ENCODE results near the gene GPR45.

DNA sequence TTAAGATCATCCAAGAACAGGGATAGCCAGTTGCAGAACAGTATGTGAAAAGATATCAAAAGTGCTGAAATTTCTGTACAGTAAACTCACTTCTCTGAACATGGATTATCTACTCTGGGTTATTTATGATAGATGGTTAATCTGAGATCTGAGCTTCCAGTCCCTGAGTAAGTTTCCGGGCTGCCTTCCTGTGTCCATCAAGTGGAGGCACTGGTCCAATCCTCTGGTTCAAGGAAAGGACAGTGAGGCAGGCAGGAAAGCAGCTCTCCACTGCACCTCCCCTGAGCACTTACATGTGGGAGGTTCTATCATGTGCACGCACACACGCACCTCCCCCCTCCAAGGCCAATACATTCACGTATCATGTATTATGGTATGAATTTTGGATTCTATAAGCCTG, 32.5 kb downstream of the GPR45 start:
- TF ChIP-seq, protein P1, sequence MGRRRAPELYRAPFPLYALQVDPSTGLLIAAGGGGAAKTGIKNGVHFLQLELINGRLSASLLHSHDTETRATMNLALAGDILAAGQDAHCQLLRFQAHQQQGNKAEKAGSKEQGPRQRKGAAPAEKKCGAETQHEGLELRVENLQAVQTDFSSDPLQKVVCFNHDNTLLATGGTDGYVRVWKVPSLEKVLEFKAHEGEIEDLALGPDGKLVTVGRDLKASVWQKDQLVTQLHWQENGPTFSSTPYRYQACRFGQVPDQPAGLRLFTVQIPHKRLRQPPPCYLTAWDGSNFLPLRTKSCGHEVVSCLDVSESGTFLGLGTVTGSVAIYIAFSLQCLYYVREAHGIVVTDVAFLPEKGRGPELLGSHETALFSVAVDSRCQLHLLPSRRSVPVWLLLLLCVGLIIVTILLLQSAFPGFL (CRISPR knock-in tag; IDR thresholded peaks at IDR 0.05; ENCODE audit: borderline replicate concordance) = no peak
- TF ChIP-seq, protein P2, sequence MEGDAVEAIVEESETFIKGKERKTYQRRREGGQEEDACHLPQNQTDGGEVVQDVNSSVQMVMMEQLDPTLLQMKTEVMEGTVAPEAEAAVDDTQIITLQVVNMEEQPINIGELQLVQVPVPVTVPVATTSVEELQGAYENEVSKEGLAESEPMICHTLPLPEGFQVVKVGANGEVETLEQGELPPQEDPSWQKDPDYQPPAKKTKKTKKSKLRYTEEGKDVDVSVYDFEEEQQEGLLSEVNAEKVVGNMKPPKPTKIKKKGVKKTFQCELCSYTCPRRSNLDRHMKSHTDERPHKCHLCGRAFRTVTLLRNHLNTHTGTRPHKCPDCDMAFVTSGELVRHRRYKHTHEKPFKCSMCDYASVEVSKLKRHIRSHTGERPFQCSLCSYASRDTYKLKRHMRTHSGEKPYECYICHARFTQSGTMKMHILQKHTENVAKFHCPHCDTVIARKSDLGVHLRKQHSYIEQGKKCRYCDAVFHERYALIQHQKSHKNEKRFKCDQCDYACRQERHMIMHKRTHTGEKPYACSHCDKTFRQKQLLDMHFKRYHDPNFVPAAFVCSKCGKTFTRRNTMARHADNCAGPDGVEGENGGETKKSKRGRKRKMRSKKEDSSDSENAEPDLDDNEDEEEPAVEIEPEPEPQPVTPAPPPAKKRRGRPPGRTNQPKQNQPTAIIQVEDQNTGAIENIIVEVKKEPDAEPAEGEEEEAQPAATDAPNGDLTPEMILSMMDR (IDR thresholded peaks at IDR 0.05) = no peak
- TF ChIP-seq JUN (CRISPR knock-in tag; IDR thresholded peaks at IDR 0.05) = no peak
- no peak for TF ChIP-seq ZNF232 (CRISPR knock-in tag; IDR thresholded peaks at IDR 0.05)
- no peak for TF ChIP-seq ZNF263 (CRISPR knock-in tag; IDR thresholded peaks at IDR 0.05; ENCODE audit: low read depth)
- TF ChIP-seq, protein P3, sequence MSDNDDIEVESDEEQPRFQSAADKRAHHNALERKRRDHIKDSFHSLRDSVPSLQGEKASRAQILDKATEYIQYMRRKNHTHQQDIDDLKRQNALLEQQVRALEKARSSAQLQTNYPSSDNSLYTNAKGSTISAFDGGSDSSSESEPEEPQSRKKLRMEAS (CRISPR knock-in tag; IDR thresholded peaks at IDR 0.05) = no peak
- TF ChIP-seq, protein P4, sequence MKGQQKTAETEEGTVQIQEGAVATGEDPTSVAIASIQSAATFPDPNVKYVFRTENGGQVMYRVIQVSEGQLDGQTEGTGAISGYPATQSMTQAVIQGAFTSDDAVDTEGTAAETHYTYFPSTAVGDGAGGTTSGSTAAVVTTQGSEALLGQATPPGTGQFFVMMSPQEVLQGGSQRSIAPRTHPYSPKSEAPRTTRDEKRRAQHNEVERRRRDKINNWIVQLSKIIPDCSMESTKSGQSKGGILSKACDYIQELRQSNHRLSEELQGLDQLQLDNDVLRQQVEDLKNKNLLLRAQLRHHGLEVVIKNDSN (CRISPR knock-in tag; IDR thresholded peaks at IDR 0.05) = no peak
- no peak for TF ChIP-seq ZNF138 (CRISPR knock-in tag; conservative IDR thresholded peaks at IDR 0.05)
- no peak for TF ChIP-seq TP53 (CRISPR knock-in tag; IDR thresholded peaks at IDR 0.05)
- TF ChIP-seq, protein P5, sequence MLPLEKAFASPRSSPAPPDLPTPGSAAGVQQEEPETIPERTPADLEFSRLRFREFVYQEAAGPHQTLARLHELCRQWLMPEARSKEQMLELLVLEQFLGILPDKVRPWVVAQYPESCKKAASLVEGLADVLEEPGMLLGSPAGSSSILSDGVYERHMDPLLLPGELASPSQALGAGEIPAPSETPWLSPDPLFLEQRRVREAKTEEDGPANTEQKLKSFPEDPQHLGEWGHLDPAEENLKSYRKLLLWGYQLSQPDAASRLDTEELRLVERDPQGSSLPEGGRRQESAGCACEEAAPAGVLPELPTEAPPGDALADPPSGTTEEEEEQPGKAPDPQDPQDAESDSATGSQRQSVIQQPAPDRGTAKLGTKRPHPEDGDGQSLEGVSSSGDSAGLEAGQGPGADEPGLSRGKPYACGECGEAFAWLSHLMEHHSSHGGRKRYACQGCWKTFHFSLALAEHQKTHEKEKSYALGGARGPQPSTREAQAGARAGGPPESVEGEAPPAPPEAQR (CRISPR knock-in tag; IDR thresholded peaks at IDR 0.05) = no peak
- TF ChIP-seq, protein P6, sequence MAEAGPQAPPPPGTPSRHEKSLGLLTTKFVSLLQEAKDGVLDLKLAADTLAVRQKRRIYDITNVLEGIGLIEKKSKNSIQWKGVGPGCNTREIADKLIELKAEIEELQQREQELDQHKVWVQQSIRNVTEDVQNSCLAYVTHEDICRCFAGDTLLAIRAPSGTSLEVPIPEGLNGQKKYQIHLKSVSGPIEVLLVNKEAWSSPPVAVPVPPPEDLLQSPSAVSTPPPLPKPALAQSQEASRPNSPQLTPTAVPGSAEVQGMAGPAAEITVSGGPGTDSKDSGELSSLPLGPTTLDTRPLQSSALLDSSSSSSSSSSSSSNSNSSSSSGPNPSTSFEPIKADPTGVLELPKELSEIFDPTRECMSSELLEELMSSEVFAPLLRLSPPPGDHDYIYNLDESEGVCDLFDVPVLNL (CRISPR knock-in tag; IDR thresholded peaks at IDR 0.05; ENCODE audit: borderline replicate concordance, low read depth) = no peak
- no peak for TF ChIP-seq NR3C1 (CRISPR knock-in tag; conservative IDR thresholded peaks at IDR 0.05; ENCODE audit: low read depth)
